IMR-90 (cell line): ENCODE measurements around the gene AIDA. TPM values are rescaled to one million over a fixed set of nuclear protein-coding genes. Genes with fewer than 3 reads are reported as not detected.

Experiments used
- ATAC-seq: fragments of 200-7000 bp; cut with Tn5 transposase; 2 replicates; pipeline ENCODE4 v1.9.1; 2020; ENCODE audit warnings: low read depth, mild to moderate bottlenecking, moderate library complexity
- BruUV-seq: library from RNA; stranded (reverse); fragments of 400-500 nt; replicated peaks from 2 replicates; lab custom pipeline; 2021; lab: Mats Ljungman, UMichigan
- CTCF ChIA-PET: fragments of 300-600 bp; formaldehyde crosslinking; extraction: SDS; loops from one replicate; lab custom pipeline; 2021; ENCODE audit warnings: antibody characterized with exemption; lab: Yijun Ruan, JAX
- POLR2A ChIA-PET: fragments of 300-600 bp; sonication (Branson Sonifier 250); formaldehyde crosslinking; loops from one replicate; lab custom pipeline; 2022; ENCODE audit warnings: antibody characterized with exemption; ENCODE audit not compliant: unreplicated experiment; lab: Charles Lee
- DNase-seq: peaks from one replicate; pipeline ENCODE4 v3.0.0; 2013
- H2AFZ ChIP-seq: replicated peaks from 2 replicates; pipeline ENCODE3; 2013; ENCODE audit warnings: low read length, mild to moderate bottlenecking; ENCODE audit not compliant: poor library complexity
- H2AK5ac ChIP-seq: 2 replicates; pipeline ENCODE4 v1.6.1; 2013; ENCODE audit warnings: low read depth, low read length, inconsistent platforms
- H2AK9ac ChIP-seq: replicated peaks from 2 replicates; pipeline ENCODE3; 2013; ENCODE audit warnings: mild to moderate bottlenecking, low read depth, low read length, moderate library complexity; ENCODE audit not compliant: poor library complexity
- H2BK120ac ChIP-seq: 2 replicates; pipeline ENCODE4 v1.6.1; 2013; ENCODE audit warnings: low read depth, low read length, inconsistent platforms
- H2BK15ac ChIP-seq: 3 replicates; pipeline ENCODE4 v1.6.1; 2013; ENCODE audit warnings: low read depth, low read length, inconsistent platforms
- H2BK20ac ChIP-seq: 2 replicates; pipeline ENCODE4 v1.6.1; 2013; ENCODE audit warnings: low read depth, mild to moderate bottlenecking, inconsistent platforms, low read length, moderate library complexity
- H2BK5ac ChIP-seq: 2 replicates; pipeline ENCODE4 v1.6.1; 2013; ENCODE audit warnings: mild to moderate bottlenecking, low read depth, low read length, inconsistent platforms; ENCODE audit not compliant: poor library complexity, severe bottlenecking
- H3K14ac ChIP-seq: replicated peaks from 2 replicates; pipeline ENCODE4 v1.6.1; 2013; ENCODE audit warnings: low read depth, low read length, inconsistent platforms
- H3K18ac ChIP-seq: 2 replicates; pipeline ENCODE4 v1.6.1; 2013; ENCODE audit warnings: low read depth, low read length, control low read depth
- H3K23ac ChIP-seq: 2 replicates; pipeline ENCODE4 v1.6.1; 2013; ENCODE audit warnings: low read depth, low read length, inconsistent platforms
- H3K27ac ChIP-seq: 2 replicates; pipeline ENCODE4 v1.5.1; 2013; ENCODE audit warnings: mild to moderate bottlenecking, control low read depth, low read length; ENCODE audit not compliant: insufficient read depth
- H3K27me3 ChIP-seq: 2 replicates; pipeline ENCODE4 v1.6.1; 2013; ENCODE audit warnings: low read length; ENCODE audit not compliant: control insufficient read depth, insufficient read depth
- H3K36me3 ChIP-seq: 2 replicates; pipeline ENCODE4 v1.6.1; 2013; ENCODE audit warnings: low read length, mixed read lengths; ENCODE audit not compliant: control insufficient read depth, insufficient read depth
- H3K4ac ChIP-seq: 2 replicates; pipeline ENCODE4 v1.6.1; 2013; ENCODE audit warnings: low read depth, low read length, inconsistent platforms
- H3K4me1 ChIP-seq: 2 replicates; pipeline ENCODE4 v1.6.1; 2013; ENCODE audit warnings: low read length, mixed read lengths; ENCODE audit not compliant: control insufficient read depth, insufficient read depth
- H3K4me2 ChIP-seq: 2 replicates; pipeline ENCODE4 v1.6.1; 2013; ENCODE audit warnings: low read depth, mild to moderate bottlenecking, control low read depth, low read length, moderate library complexity
- H3K4me3 ChIP-seq: 2 replicates; pipeline ENCODE4 v1.5.1; 2013; ENCODE audit warnings: low read depth, mild to moderate bottlenecking, control low read depth, low read length, moderate library complexity; ENCODE audit not compliant: insufficient read depth
- H3K56ac ChIP-seq: 2 replicates; pipeline ENCODE4 v1.6.1; 2013; ENCODE audit warnings: low read length, inconsistent platforms; ENCODE audit not compliant: insufficient read depth; ENCODE audit errors: extremely low read depth
- H3K79me1 ChIP-seq, 2 experiments: 2 replicates each; pipeline ENCODE4 v1.6.1; 2013; ENCODE audit warnings: low read length in 2 of 2, inconsistent platforms in 1 of 2, low read depth in 1 of 2
- H3K9ac ChIP-seq: 2 replicates; pipeline ENCODE4 v1.6.1; 2013; ENCODE audit warnings: low read depth, low read length, control low read depth
- H3K9me1 ChIP-seq: 2 replicates; pipeline ENCODE4 v1.6.1; 2013; ENCODE audit warnings: low read length, inconsistent platforms; ENCODE audit not compliant: insufficient read depth
- H3K9me3 ChIP-seq: 2 replicates; pipeline ENCODE4 v1.6.1; 2013; ENCODE audit warnings: low read length; ENCODE audit not compliant: control insufficient read depth, insufficient read depth
- H4K20me1 ChIP-seq: 2 replicates; pipeline ENCODE4 v1.6.1; 2013; ENCODE audit warnings: low read length, inconsistent platforms; ENCODE audit not compliant: insufficient read depth
- H4K5ac ChIP-seq: 2 replicates; pipeline ENCODE4 v1.6.1; 2013; ENCODE audit warnings: mild to moderate bottlenecking, low read depth, low read length, control low read depth
- H4K8ac ChIP-seq, 2 experiments: 2 replicates each; pipeline ENCODE4 v1.6.1; 2013; ENCODE audit warnings: low read depth in 2 of 2, low read length in 2 of 2, control low read depth in 1 of 2, inconsistent platforms in 1 of 2
- H4K91ac ChIP-seq: 2 replicates; pipeline ENCODE4 v1.6.1; 2013; ENCODE audit warnings: low read depth, low read length, inconsistent platforms; ENCODE audit not compliant: insufficient read depth
- BHLHE40 ChIP-seq: fragments of 150-350 bp; IDR thresholded peaks from 2 replicates; pipeline ENCODE4 v1.6.1; 2016; ENCODE audit warnings: mild to moderate bottlenecking, low read depth, low read length
- CEBPB ChIP-seq: IDR thresholded peaks from 2 replicates; pipeline ENCODE4 v1.6.1; 2012; ENCODE audit warnings: low read depth, low read length, improper control_type of control experiment
- CTCF ChIP-seq: conservative IDR thresholded peaks from 2 replicates; pipeline ENCODE4 v1.5.1; 2012; ENCODE audit warnings: mild to moderate bottlenecking, low read depth, low read length, improper control_type of control experiment
- MAFK ChIP-seq: IDR thresholded peaks from 2 replicates; pipeline ENCODE4 v1.6.1; 2012; ENCODE audit warnings: low read depth, low read length, improper control_type of control experiment
- RFX5 ChIP-seq: IDR thresholded peaks from 2 replicates; pipeline ENCODE4 v1.8.0; 2012; ENCODE audit warnings: low read depth, mild to moderate bottlenecking, low read length, moderate library complexity
- SMC3 ChIP-seq: fragments of 150-350 bp; IDR thresholded peaks from 2 replicates; pipeline ENCODE4 v1.6.1; 2016; ENCODE audit warnings: low read depth, mild to moderate bottlenecking, antibody characterized with exemption, low read length, moderate library complexity
- USF2 ChIP-seq: fragments of 150-350 bp; IDR thresholded peaks from 2 replicates; pipeline ENCODE4 v1.6.1; 2017; ENCODE audit warnings: mild to moderate bottlenecking, antibody characterized with exemption, low read length, low read depth
- WGBS, 2 experiments: methylation state at CpG; one replicate each; pipeline versions ENCODE4 v1.1.5 to v1.1.7; 2013; ENCODE audit warnings: missing lambda C conversion rate in 2 of 2; ENCODE audit not compliant: insufficient read length in 1 of 2; ENCODE audit errors: extremely low coverage in 2 of 2; 5-methylcytosine and 5-hydroxymethylcytosine counted together
- dilution Hi-C: fragments of 300-500 bp; cut with HindIII; formaldehyde crosslinking; loops from one replicate; pipeline ENCODE4 v1.14.3; 2018; ENCODE audit warnings: low sequenced_read_pairs; ENCODE audit not compliant: unreplicated experiment
- in situ Hi-C: fragments of 300-500 bp; cut with MboI; formaldehyde crosslinking; loops from 3 replicates; pipeline ENCODE4 v1.14.3; 2019; ENCODE audit warnings: low sequenced_read_pairs, inconsistent platforms, mixed read lengths
- intact Hi-C: fragments of 100-400 bp; cut with micrococcal nuclease; formaldehyde crosslinking; loops from 2 replicates; pipeline ENCODE4 v1.10.0; 2022
- polyA plus RNA-seq, 3 experiments: library from polyadenylated mRNA; depleted of rRNA; stranded (reverse); fragments of >200 nt; gene quantifications; 2 replicates each; pipeline ENCODE4 v1.2.3, GENCODE V29; 2012; ENCODE audit warnings: low replicate concordance in 1 of 3
- total RNA-seq: library from RNA; depleted of rRNA; stranded (reverse); fragments of >200 nt; gene quantifications from 2 replicates; pipeline ENCODE4 v1.2.3, GENCODE V29; 2012

Gene AIDA
- total and polyA plus RNA-seq, 2 of the 4 experiments (the other 2 are of a cell fraction), result 47.9 to 48.6 TPM

- TF ChIP-seq CEBPB, result no peak
These were observed 39.0 kb upstream of the AIDA start (continued) for GRCh38 chr1:222751255-222751654.

- H2AFZ ChIP-seq, result no peak overlapping the region
- peaks cover 2% of the 10 kb centered on the region for H3K27me3 ChIP-seq
- no peak overlapping the region for H2BK20ac ChIP-seq
- H2AK9ac ChIP-seq, result no peak overlapping the region
- no peak for ATAC-seq
- dilution Hi-C loops, result no loop called here
- in situ Hi-C loops, result no loop called here
- WGBS, 2 experiments, result no CpG with 5 or more reads among the region's 1 CpG
- intact Hi-C loops, result no loop called here
- H2BK120ac ChIP-seq, result no peak overlapping the region
- no peak for TF ChIP-seq CTCF
- TF ChIP-seq SMC3, result no peak
- no peak for TF ChIP-seq BHLHE40
- TF ChIP-seq MAFK, result no peak
- no peak for TF ChIP-seq USF2
- TF ChIP-seq RFX5, result no peak
- H3K56ac ChIP-seq, result no peak overlapping the region
- no peak overlapping the region for H2BK5ac ChIP-seq
- no peak overlapping the region for H4K5ac ChIP-seq
- H3K9me3 ChIP-seq, result no peaks in the 10 kb centered on the region
- no peaks in the 10 kb centered on the region for H3K4me1 ChIP-seq
- no peaks in the 10 kb centered on the region for H3K36me3 ChIP-seq
- H3K4ac ChIP-seq, result no peak overlapping the region
- no peak overlapping the region for H3K14ac ChIP-seq
- DNase-seq, result no peak
- no peaks in the 10 kb centered on the region for H4K20me1 ChIP-seq
- H4K91ac ChIP-seq, result no peak overlapping the region
- CTCF ChIA-PET, result interaction anchor here (0.6 to 1.0 kb wide), 2 partner anchors 12 to 331 kb away, joined by 3 to 5 read pairs; no protein-coding TSS in a partner anchor
- H2AK5ac ChIP-seq, result no peak overlapping the region
- POLR2A ChIA-PET, result no interaction called here
- H3K23ac ChIP-seq, result no peak overlapping the region
- H2BK15ac ChIP-seq, result no peak overlapping the region
- H3K4me2 ChIP-seq, result no peak overlapping the region
- no TSS peak for BruUV-seq
- no peak overlapping the region for H4K8ac ChIP-seq
- H3K4me3 ChIP-seq, result no peak overlapping the region
- H3K79me1 ChIP-seq, result no peaks in the 10 kb centered on the region
- no peak overlapping the region for H3K18ac ChIP-seq
- no peak overlapping the region for H3K9ac ChIP-seq
- no peak overlapping the region for H3K27ac ChIP-seq
- no peaks in the 10 kb centered on the region; the same call in 1 of the 2 replicates for H3K9me1 ChIP-seq
These were observed 38.4 kb upstream of the AIDA start for GRCh38 chr1:222750651-222751050.
